Neural progenitor cell (in vitro differentiated cells): ENCODE data around the gene EPYC. TPM values are rescaled to one million over a fixed set of nuclear protein-coding genes. Genes with fewer than 3 reads are reported as not detected.

ENCODE experiments used
- DNase-seq: peaks from one replicate; pipeline ENCODE4 v3.0.0-alpha.2; 2016; ENCODE audit warnings: low spot score
- H2AFZ ChIP-seq: fragments of 200-600 bp; sonication (generic); replicated peaks from 2 replicates; pipeline ENCODE4 v1.6.1; 2016; ENCODE audit warnings: antibody characterized with exemption
- H3F3A ChIP-seq: fragments of 200-600 bp; sonication (generic); 2 replicates; pipeline ENCODE4 v1.6.1; 2016; ENCODE audit warnings: antibody characterized with exemption, low read depth
- H3K27ac ChIP-seq: fragments of 200-600 bp; sonication (generic); 2 replicates; pipeline ENCODE4 v1.5.1; 2016; ENCODE audit warnings: mild to moderate bottlenecking
- H3K27me3 ChIP-seq: fragments of 200-600 bp; sonication (generic); 2 replicates; pipeline ENCODE4 v1.6.1; 2016; ENCODE audit warnings: mild to moderate bottlenecking, moderate library complexity
- H3K36me3 ChIP-seq: fragments of 200-600 bp; sonication (generic); 2 replicates; pipeline ENCODE4 v1.5.1; 2016
- H3K4me1 ChIP-seq: fragments of 200-600 bp; sonication (generic); 2 replicates; pipeline ENCODE4 v1.6.1; 2016; ENCODE audit warnings: mixed run types
- H3K4me2 ChIP-seq: fragments of 200-600 bp; sonication (generic); 2 replicates; pipeline ENCODE4 v1.6.1; 2016
- H3K4me3 ChIP-seq: fragments of 200-600 bp; sonication (generic); 2 replicates; pipeline ENCODE4 v1.5.1; 2016
- H3K79me2 ChIP-seq: fragments of 200-600 bp; sonication (generic); 2 replicates; pipeline ENCODE4 v1.6.1; 2016; ENCODE audit warnings: low read depth
- H3K9ac ChIP-seq: fragments of 200-600 bp; sonication (generic); 2 replicates; pipeline ENCODE4 v1.6.1; 2016
- H3K9me3 ChIP-seq: fragments of 200-600 bp; sonication (generic); 2 replicates; pipeline ENCODE4 v1.5.1; 2016; ENCODE audit warnings: low read depth
- H4K20me1 ChIP-seq: fragments of 200-600 bp; sonication (generic); 2 replicates; pipeline ENCODE4 v1.6.1; 2016; ENCODE audit warnings: low read depth
- H3K27ac Mint-ChIP-seq: 3 replicates; pipeline ENCODE4 v1.8.0; 2021; ENCODE audit warnings: mixed read lengths
- H3K27me3 Mint-ChIP-seq: 2 replicates; pipeline ENCODE4 v1.8.0; 2022; ENCODE audit warnings: low read depth, mild to moderate bottlenecking, inconsistent platforms, moderate library complexity, mixed read lengths; ENCODE audit not compliant: insufficient read depth
- H3K36me3 Mint-ChIP-seq: 3 replicates; pipeline ENCODE4 v1.8.0; 2021; ENCODE audit warnings: mixed read lengths
- H3K4me1 Mint-ChIP-seq: 3 replicates; pipeline ENCODE4 v1.8.0; 2021; ENCODE audit warnings: mixed read lengths
- H3K4me3 Mint-ChIP-seq: 3 replicates; pipeline ENCODE4 v1.8.0; 2021; ENCODE audit warnings: mild to moderate bottlenecking, moderate library complexity, mixed read lengths
- H3K9me3 Mint-ChIP-seq: 3 replicates; pipeline ENCODE4 v1.8.0; 2020; ENCODE audit warnings: mixed read lengths
- EZH2 ChIP-seq: fragments of 200-600 bp; sonication (generic); IDR thresholded peaks from 2 replicates; pipeline ENCODE4 v1.6.1; 2017; ENCODE audit warnings: antibody characterized with exemption, mild to moderate bottlenecking, moderate library complexity
- EZH2phosphoT487 ChIP-seq: fragments of 200-600 bp; sonication (generic); IDR thresholded peaks from 2 replicates; pipeline ENCODE4 v1.6.1; 2017; ENCODE audit warnings: antibody characterized with exemption
- total RNA-seq: library from RNA; depleted of rRNA; stranded (reverse); fragments of >200 nt; gene quantifications from 2 replicates; pipeline ENCODE4 v1.2.3, GENCODE V29; 2015; ENCODE audit warnings: low replicate concordance
- TF ChIP-seq, protein P1 (sequence below): fragments of 200-600 bp; sonication (generic); IDR thresholded peaks from 2 replicates; pipeline ENCODE4 v1.5.1; 2017; ENCODE audit warnings: antibody characterized with exemption, mild to moderate bottlenecking

EPYC gene
- total RNA-seq, 1 donor from 2014 or later: not detected

DNA sequence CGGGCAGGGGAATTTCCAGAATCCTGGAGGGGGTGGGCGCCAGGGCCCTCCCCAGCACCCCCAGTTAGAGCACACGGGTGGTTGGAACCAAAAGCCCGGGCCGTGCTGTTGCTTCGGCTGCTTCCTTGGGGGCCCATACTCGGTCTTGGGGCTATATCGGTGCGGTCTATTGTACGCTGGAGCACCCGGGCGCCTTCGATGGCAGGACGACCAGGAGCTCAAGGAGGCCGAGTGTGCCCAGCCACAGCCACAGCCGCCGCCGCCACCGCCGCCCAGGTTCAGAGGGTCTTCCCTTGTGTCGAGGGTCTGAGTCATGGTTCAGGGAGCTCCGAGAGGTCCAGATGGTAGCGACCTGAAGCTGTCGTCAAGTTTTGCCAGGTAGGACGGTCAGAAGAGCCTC, 50.3 kb downstream of the EPYC start:
- no peaks in the 10 kb centered on the region for H3F3A ChIP-seq
- Mint-ChIP-seq H3K27ac (no peak overlapping the region), H3K36me3 (no peaks in the 10 kb centered on the region), H3K4me1 (no peaks in the 10 kb centered on the region), H3K9me3 (no peaks in the 10 kb centered on the region), H3K27me3 (no peaks in the 10 kb centered on the region), H3K4me3 (no peak overlapping the region)
- no peak overlapping the region for H3K4me3 ChIP-seq
- TF ChIP-seq, protein P1, sequence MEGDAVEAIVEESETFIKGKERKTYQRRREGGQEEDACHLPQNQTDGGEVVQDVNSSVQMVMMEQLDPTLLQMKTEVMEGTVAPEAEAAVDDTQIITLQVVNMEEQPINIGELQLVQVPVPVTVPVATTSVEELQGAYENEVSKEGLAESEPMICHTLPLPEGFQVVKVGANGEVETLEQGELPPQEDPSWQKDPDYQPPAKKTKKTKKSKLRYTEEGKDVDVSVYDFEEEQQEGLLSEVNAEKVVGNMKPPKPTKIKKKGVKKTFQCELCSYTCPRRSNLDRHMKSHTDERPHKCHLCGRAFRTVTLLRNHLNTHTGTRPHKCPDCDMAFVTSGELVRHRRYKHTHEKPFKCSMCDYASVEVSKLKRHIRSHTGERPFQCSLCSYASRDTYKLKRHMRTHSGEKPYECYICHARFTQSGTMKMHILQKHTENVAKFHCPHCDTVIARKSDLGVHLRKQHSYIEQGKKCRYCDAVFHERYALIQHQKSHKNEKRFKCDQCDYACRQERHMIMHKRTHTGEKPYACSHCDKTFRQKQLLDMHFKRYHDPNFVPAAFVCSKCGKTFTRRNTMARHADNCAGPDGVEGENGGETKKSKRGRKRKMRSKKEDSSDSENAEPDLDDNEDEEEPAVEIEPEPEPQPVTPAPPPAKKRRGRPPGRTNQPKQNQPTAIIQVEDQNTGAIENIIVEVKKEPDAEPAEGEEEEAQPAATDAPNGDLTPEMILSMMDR: no peak
- no peak for TF ChIP-seq EZH2phosphoT487
- no peak for TF ChIP-seq EZH2
- no peaks in the 10 kb centered on the region for H3K27me3 ChIP-seq
- no peaks in the 10 kb centered on the region for H3K4me1 ChIP-seq
- H3K9me3 ChIP-seq: no peaks in the 10 kb centered on the region
- H3K79me2 ChIP-seq: no peaks in the 10 kb centered on the region
- peak overlapping the region; percentile 17 for H2AFZ ChIP-seq
- no peak overlapping the region for H3K27ac ChIP-seq
- no peak overlapping the region for H3K9ac ChIP-seq
- H4K20me1 ChIP-seq: no peaks in the 10 kb centered on the region
- no peak overlapping the region for H3K4me2 ChIP-seq
- DNase-seq: no peak
- no peaks in the 10 kb centered on the region for H3K36me3 ChIP-seq

GRCh38 chr12:90953956-90954421, 50.8 kb downstream of the EPYC start:
- no peaks in the 10 kb centered on the region for H3F3A ChIP-seq
- H3K79me2 ChIP-seq: no peaks in the 10 kb centered on the region
- peak; percentile 41 for DNase-seq
- H3K4me1 Mint-ChIP-seq: no peaks in the 10 kb centered on the region
- no peaks in the 10 kb centered on the region for H4K20me1 ChIP-seq
- H3K27me3 ChIP-seq: no peaks in the 10 kb centered on the region
- H3K27me3 Mint-ChIP-seq: no peaks in the 10 kb centered on the region
- no peak overlapping the region for H3K27ac Mint-ChIP-seq
- no peak overlapping the region for H3K4me2 ChIP-seq
- no peak overlapping the region for H3K27ac ChIP-seq
- H3K4me3 Mint-ChIP-seq: no peak overlapping the region
- no peaks in the 10 kb centered on the region for H3K36me3 ChIP-seq
- no peaks in the 10 kb centered on the region for H3K9me3 Mint-ChIP-seq
- TF ChIP-seq, protein P1: peak; percentile 57
- TF ChIP-seq EZH2phosphoT487: no peak
- no peaks in the 10 kb centered on the region for H3K9me3 ChIP-seq
- no peak overlapping the region for H3K9ac ChIP-seq
- no peaks in the 10 kb centered on the region for H3K36me3 Mint-ChIP-seq
- no peaks in the 10 kb centered on the region for H3K4me1 ChIP-seq
- no peak overlapping the region for H3K4me3 ChIP-seq
- peak overlapping the region; percentile 17 for H2AFZ ChIP-seq

DNA sequence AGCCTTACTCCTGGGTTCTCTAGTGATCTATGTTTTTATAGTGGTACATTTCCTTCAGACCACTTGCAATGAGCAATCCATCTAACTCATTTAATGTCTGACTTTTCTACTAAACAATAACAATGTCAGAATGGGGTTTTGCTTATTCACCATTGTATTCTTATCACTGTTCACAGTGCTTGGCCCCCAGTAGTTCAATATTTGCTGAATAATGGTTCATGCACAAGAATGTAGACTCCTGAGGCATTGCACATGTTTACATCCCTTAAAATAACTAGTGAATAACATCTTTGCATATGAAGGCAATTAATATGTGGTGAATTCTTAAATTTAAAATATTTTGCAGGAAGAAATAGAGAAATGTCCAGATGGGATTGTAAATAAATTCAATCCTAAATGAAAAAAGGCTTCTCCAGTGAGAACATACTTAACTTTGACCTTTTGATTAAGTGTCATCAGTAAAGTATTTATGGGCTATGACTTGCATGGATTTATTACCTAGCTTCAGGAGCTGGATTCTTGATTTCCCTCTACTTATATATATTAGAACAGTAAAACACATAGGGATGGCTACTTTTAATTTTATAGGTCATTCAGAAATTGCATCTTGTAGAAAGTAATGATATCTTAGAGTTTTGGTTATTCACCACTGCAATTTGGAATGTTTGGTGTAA, 53.2 kb downstream of the EPYC start:
- no peaks in the 10 kb centered on the region for H3K27me3 ChIP-seq
- Mint-ChIP-seq H3K4me1 (no peaks in the 10 kb centered on the region), H3K4me3 (no peak overlapping the region), H3K27ac (no peak overlapping the region), H3K36me3 (no peaks in the 10 kb centered on the region), H3K9me3 (no peaks in the 10 kb centered on the region), H3K27me3 (no peaks in the 10 kb centered on the region)
- no peak overlapping the region for H3K4me2 ChIP-seq
- H3K36me3 ChIP-seq: no peaks in the 10 kb centered on the region
- no peak overlapping the region for H3K27ac ChIP-seq
- H4K20me1 ChIP-seq: no peaks in the 10 kb centered on the region
- no peaks in the 10 kb centered on the region for H3K9me3 ChIP-seq
- H3K4me3 ChIP-seq: no peak overlapping the region
- no peak for DNase-seq
- no peak overlapping the region for H2AFZ ChIP-seq
- H3F3A ChIP-seq: no peaks in the 10 kb centered on the region
- no peak overlapping the region for H3K9ac ChIP-seq
- no peak for TF ChIP-seq EZH2
- TF ChIP-seq EZH2phosphoT487: no peak
- TF ChIP-seq, protein P1: no peak
- no peaks in the 10 kb centered on the region for H3K79me2 ChIP-seq
- no peaks in the 10 kb centered on the region for H3K4me1 ChIP-seq
